HUES6 (cell line): Measurements from ENCODE around the gene OLFML2B.
"Not testable (repeated sequence)": the region's sequence is repeated elsewhere in the genome, so short reads cannot be mapped to it uniquely, and the experiment has no call there.

Source experiments
- H3K27ac ChIP-seq: 2 replicates; pipeline ENCODE4 v1.7.0; 2013; ENCODE audit warnings: low read depth, mild to moderate bottlenecking, low read length, inconsistent platforms
- H3K27me3 ChIP-seq: 2 replicates; pipeline ENCODE4 v1.6.1; 2013; ENCODE audit warnings: low read length; ENCODE audit not compliant: control insufficient read depth, insufficient read depth
- H3K36me3 ChIP-seq: 2 replicates; pipeline ENCODE4 v1.6.1; 2013; ENCODE audit warnings: low read length; ENCODE audit not compliant: control insufficient read depth, insufficient read depth
- H3K4me1 ChIP-seq: 2 replicates; pipeline ENCODE4 v1.6.1; 2013; ENCODE audit warnings: low read length; ENCODE audit not compliant: control insufficient read depth, insufficient read depth
- H3K4me3 ChIP-seq: 2 replicates; pipeline ENCODE4 v1.5.1; 2013; ENCODE audit warnings: low read depth, low read length
- H3K9ac ChIP-seq: one replicate; pipeline ENCODE4 v1.6.1; 2013; ENCODE audit warnings: mild to moderate bottlenecking, low read length
- H3K9me3 ChIP-seq: 2 replicates; pipeline ENCODE4 v1.6.1; 2013; ENCODE audit warnings: low read depth, low read length; ENCODE audit not compliant: control insufficient read depth, insufficient read depth

Gene OLFML2B

GRCh38 chr1:162019006-162019405 lies 4.7 kb downstream of the OLFML2B start:
- H3K4me1 ChIP-seq = peaks cover 25% of the 10 kb centered on the region
- H3K36me3 ChIP-seq = no peaks in the 10 kb centered on the region
- H3K4me3 ChIP-seq = no peak overlapping the region
- no peak overlapping the region for H3K9ac ChIP-seq
- H3K27ac ChIP-seq = no peak overlapping the region
- no peaks in the 10 kb centered on the region for H3K9me3 ChIP-seq
- peaks cover 24% of the 10 kb centered on the region for H3K27me3 ChIP-seq

GRCh38 chr1:162018418-162018817 lies 5.3 kb downstream of the OLFML2B start:
- no peak overlapping the region for H3K9ac ChIP-seq
- no peak overlapping the region for H3K4me3 ChIP-seq
- peaks cover 2% of the 10 kb centered on the region; the same call in 1 of the 2 replicates for H3K9me3 ChIP-seq
- H3K27ac ChIP-seq = no peak overlapping the region
- H3K27me3 ChIP-seq = peaks cover 18% of the 10 kb centered on the region
- peaks cover 26% of the 10 kb centered on the region for H3K4me1 ChIP-seq
- H3K36me3 ChIP-seq = no peaks in the 10 kb centered on the region

GRCh38 chr1:162017791-162018190 lies 5.9 kb downstream of the OLFML2B start:
- H3K9ac ChIP-seq, H3K9me3 ChIP-seq, H3K27ac ChIP-seq, H3K36me3 ChIP-seq, H3K4me3 ChIP-seq: not testable (repeated sequence)
- H3K27me3 ChIP-seq = peaks cover 12% of the 10 kb centered on the region
- H3K4me1 ChIP-seq = peaks cover 26% of the 10 kb centered on the region

GRCh38 chr1:162016631-162017030 lies 7.0 kb downstream of the OLFML2B start:
- Histone ChIP-seq H3K9me3 (peaks cover 7% of the 10 kb centered on the region; the same call in 1 of the 2 replicates), H3K36me3 (no peaks in the 10 kb centered on the region), H3K4me1 (peaks cover 21% of the 10 kb centered on the region), H3K4me3 (no peak overlapping the region), H3K27ac (no peak overlapping the region), H3K9ac (no peak overlapping the region), H3K27me3 (peaks cover 7% of the 10 kb centered on the region; the same call in 1 of the 2 replicates)

GRCh38 chr1:162015196-162015595 lies 8.5 kb downstream of the OLFML2B start:
- H3K27me3 ChIP-seq = peaks cover 4% of the 10 kb centered on the region; the same call in 1 of the 2 replicates
- peaks cover 7% of the 10 kb centered on the region; the same call in 1 of the 2 replicates for H3K9me3 ChIP-seq
- no peak overlapping the region for H3K4me3 ChIP-seq
- H3K36me3 ChIP-seq = no peaks in the 10 kb centered on the region
- no peak overlapping the region for H3K9ac ChIP-seq
- no peak overlapping the region for H3K27ac ChIP-seq
- peaks cover 14% of the 10 kb centered on the region for H3K4me1 ChIP-seq

GRCh38 chr1:162014202-162014601 lies 9.5 kb downstream of the OLFML2B start:
- no peak overlapping the region for H3K27ac ChIP-seq
- H3K4me3 ChIP-seq = no peak overlapping the region
- H3K27me3 ChIP-seq = no peaks in the 10 kb centered on the region
- H3K9ac ChIP-seq = no peak overlapping the region
- H3K4me1 ChIP-seq = peaks cover 14% of the 10 kb centered on the region
- H3K9me3 ChIP-seq = peaks cover 7% of the 10 kb centered on the region; the same call in 1 of the 2 replicates
- no peaks in the 10 kb centered on the region for H3K36me3 ChIP-seq

GRCh38 chr1:162013289-162013688 lies 10.4 kb downstream of the OLFML2B start:
- Histone ChIP-seq H3K36me3 (no peaks in the 10 kb centered on the region), H3K9ac (no peak overlapping the region), H3K27me3 (no peaks in the 10 kb centered on the region), H3K9me3 (peaks cover 7% of the 10 kb centered on the region; the same call in 1 of the 2 replicates), H3K4me1 (peaks cover 14% of the 10 kb centered on the region), H3K4me3 (no peak overlapping the region), H3K27ac (no peak overlapping the region)

- no peak overlapping the region for H3K27ac ChIP-seq
- H3K27me3 ChIP-seq = no peaks in the 10 kb centered on the region
- H3K4me3 ChIP-seq = no peak overlapping the region
- peaks cover 7% of the 10 kb centered on the region; the same call in 1 of the 2 replicates for H3K9me3 ChIP-seq
- H3K9ac ChIP-seq = no peak overlapping the region
- peaks cover 14% of the 10 kb centered on the region for H3K4me1 ChIP-seq
- no peaks in the 10 kb centered on the region for H3K36me3 ChIP-seq
These were observed 12.2 kb downstream of the OLFML2B start for GRCh38 chr1:162011337-162012012.

GRCh38 chr1:162010175-162010506 lies 13.5 kb downstream of the OLFML2B start:
- Histone ChIP-seq H3K4me1 (peaks cover 12% of the 10 kb centered on the region), H3K27me3 (no peaks in the 10 kb centered on the region), H3K36me3 (no peaks in the 10 kb centered on the region), H3K27ac (no peak overlapping the region), H3K9me3 (peaks cover 7% of the 10 kb centered on the region; the same call in 1 of the 2 replicates), H3K4me3 (no peak overlapping the region), H3K9ac (no peak overlapping the region)

GRCh38 chr1:162009501-162010174 lies 14.0 kb downstream of the OLFML2B start:
- Histone ChIP-seq H3K27me3 (no peaks in the 10 kb centered on the region), H3K4me1 (peaks cover 7% of the 10 kb centered on the region), H3K9ac (no peak overlapping the region), H3K4me3 (no peak overlapping the region), H3K27ac (no peak overlapping the region), H3K36me3 (no peaks in the 10 kb centered on the region), H3K9me3 (peaks cover 7% of the 10 kb centered on the region; the same call in 1 of the 2 replicates)

GRCh38 chr1:162008799-162009198 lies 14.9 kb downstream of the OLFML2B start:
- Histone ChIP-seq H3K36me3 (no peaks in the 10 kb centered on the region), H3K9me3 (peaks cover 7% of the 10 kb centered on the region; the same call in 1 of the 2 replicates), H3K9ac (no peak overlapping the region), H3K4me1 (peaks cover under 1% of the 10 kb centered on the region; the same call in 1 of the 2 replicates), H3K27me3 (no peaks in the 10 kb centered on the region), H3K4me3 (no peak overlapping the region), H3K27ac (no peak overlapping the region)
